ENCODE results near the gene KDM5A.

- TF ChIP-seq CTCF (IDR thresholded peaks at IDR 0.05) = no peak
- TF ChIP-seq POLR2A (IDR thresholded peaks at IDR 0.05) = no peak
These were observed 52.1 kb downstream of the KDM5A start for GRCh38 chr12:337039-337438.
